Memory B cell (primary cell): ENCODE data around the gene LRRC15.
A peak's percentile ranks its signal among the peaks of the same experiment; 100 is the strongest.

Experiments used
- ATAC-seq: fragments of 150-1000 bp; cut with Tn5 transposase; 2 replicates; pipeline ENCODE4 v1.10.0; 2021; ENCODE audit warnings: low read depth, mild to moderate bottlenecking, moderate library complexity
- DNase-seq, 2 donors: peaks; one replicate each; pipeline ENCODE4 v3.0.0; 2022; ENCODE audit warnings: low spot score in 2 of 2
- H3K27ac Mint-ChIP-seq: one replicate; pipeline ENCODE4 v1.8.0; 2022; ENCODE audit warnings: mild to moderate bottlenecking, moderate library complexity, mixed read lengths
- H3K27me3 Mint-ChIP-seq: one replicate; pipeline ENCODE4 v1.8.0; 2022; ENCODE audit warnings: mixed read lengths
- H3K36me3 Mint-ChIP-seq: one replicate; pipeline ENCODE4 v1.8.0; 2022; ENCODE audit warnings: mild to moderate bottlenecking, mixed read lengths
- H3K4me1 Mint-ChIP-seq: one replicate; pipeline ENCODE4 v1.8.0; 2022; ENCODE audit warnings: mixed read lengths
- H3K4me3 Mint-ChIP-seq: one replicate; pipeline ENCODE4 v1.8.0; 2022; ENCODE audit warnings: mild to moderate bottlenecking, moderate library complexity, mixed read lengths
- H3K9me3 Mint-ChIP-seq: one replicate; pipeline ENCODE4 v1.8.0; 2022; ENCODE audit warnings: mixed read lengths

LRRC15 gene

DNA sequence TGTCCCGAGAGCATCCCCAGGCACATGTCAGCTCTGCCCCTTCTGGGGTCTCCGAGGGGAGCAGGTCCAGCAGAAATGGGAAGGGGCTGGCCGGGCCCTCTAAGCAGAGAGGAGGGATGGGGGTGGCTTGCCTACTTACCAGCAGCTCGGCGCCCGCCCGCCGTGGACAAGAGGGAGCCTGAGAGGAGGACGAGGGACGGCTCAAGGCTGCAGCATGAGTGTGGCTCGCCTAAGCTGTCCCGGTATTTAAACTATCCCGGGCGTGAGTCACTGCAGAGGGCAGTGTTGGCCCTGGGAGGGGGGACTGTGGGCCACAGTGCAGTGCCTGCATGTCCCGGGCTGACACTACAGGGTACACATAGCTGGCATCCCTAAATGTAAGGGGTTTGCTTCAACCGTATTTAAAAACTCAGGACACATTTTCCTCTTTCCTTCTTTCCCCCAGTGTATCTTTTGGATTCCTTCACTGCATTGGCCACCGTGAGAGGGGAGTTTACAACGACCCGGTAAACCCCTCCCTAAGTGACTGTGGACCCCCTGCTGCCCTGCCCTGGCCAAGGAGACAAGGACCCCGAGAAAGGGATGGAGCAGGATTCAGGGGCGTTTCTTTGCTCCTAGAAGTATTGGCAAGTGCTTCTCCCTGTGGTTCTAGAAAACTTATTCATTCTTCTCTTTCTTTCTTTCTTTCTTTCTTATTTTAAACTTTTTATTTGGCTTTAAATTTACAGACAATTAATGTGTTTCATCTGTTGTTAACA is at the start of gene LRRC15:
TSS of gene LRRC15 (minus strand) at position 222 of the 758 bp plus-strand sequence. CDS start 8,700 bp downstream, outside the sequence.
- no peaks in the 10 kb centered on the region for H3K4me1 Mint-ChIP-seq
- no peak within 1 kb of the TSS for H3K27ac Mint-ChIP-seq
- H3K27me3 Mint-ChIP-seq: peaks cover 29% of the 10 kb centered on the region
- H3K9me3 Mint-ChIP-seq: no peaks in the 10 kb centered on the region
- no peak within 1 kb of the TSS for H3K4me3 Mint-ChIP-seq
- no peak for DNase-seq
- ATAC-seq: no peak
- H3K36me3 Mint-ChIP-seq: no peaks in the 10 kb centered on the region

DNA sequence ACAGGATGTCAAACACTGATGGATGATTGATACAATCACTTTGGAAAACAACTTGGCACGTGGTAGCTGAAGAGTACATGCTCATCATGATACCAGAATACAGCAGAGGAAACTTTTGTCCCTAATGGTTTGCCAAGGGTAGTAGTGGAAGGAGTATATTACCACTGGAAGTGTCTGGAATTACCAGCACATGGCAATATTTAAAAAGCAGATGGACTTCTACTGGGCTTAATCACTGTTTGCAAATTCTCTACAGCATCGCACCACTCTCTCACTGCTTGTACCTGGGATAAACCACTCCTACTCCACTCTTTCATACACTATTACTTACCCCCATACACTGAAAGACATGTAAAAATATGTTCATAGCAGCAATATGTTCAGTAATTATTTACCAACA is 49.1 kb upstream of the LRRC15 start:
- no peaks in the 10 kb centered on the region for H3K4me1 Mint-ChIP-seq
- ATAC-seq (no peak), DNase-seq (no peak)
- no peak overlapping the region for H3K4me3 Mint-ChIP-seq
- no peaks in the 10 kb centered on the region for H3K9me3 Mint-ChIP-seq
- H3K27me3 Mint-ChIP-seq: no peaks in the 10 kb centered on the region
- no peak overlapping the region for H3K27ac Mint-ChIP-seq
- H3K36me3 Mint-ChIP-seq: peaks cover 15% of the 10 kb centered on the region

DNA sequence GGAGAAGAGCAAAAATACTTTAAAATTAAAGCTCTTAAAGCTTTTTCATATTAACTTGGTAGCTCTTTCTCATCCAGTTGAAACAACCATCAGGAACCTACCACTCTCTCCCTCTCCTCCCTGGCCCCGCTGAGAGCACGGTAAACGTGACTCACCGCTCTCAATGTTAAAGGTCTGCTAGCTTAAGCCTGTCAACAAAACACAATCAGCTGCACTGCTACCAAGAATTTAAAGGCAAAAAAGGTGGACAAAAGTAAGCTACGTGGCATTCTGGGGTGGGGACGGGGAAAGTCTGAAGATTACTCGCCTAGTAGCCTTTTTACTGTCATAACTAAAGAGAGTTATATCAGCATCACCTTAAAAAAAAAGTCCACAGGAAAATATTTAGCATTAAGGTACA is 37.9 kb upstream of the LRRC15 start:
- H3K36me3 Mint-ChIP-seq: peaks cover 7% of the 10 kb centered on the region
- H3K4me1 Mint-ChIP-seq: peaks cover 3% of the 10 kb centered on the region
- no peaks in the 10 kb centered on the region for H3K27me3 Mint-ChIP-seq
- H3K27ac Mint-ChIP-seq: no peak overlapping the region
- no peak for DNase-seq
- H3K9me3 Mint-ChIP-seq: no peaks in the 10 kb centered on the region
- no peak overlapping the region for H3K4me3 Mint-ChIP-seq
- ATAC-seq: no peak

DNA sequence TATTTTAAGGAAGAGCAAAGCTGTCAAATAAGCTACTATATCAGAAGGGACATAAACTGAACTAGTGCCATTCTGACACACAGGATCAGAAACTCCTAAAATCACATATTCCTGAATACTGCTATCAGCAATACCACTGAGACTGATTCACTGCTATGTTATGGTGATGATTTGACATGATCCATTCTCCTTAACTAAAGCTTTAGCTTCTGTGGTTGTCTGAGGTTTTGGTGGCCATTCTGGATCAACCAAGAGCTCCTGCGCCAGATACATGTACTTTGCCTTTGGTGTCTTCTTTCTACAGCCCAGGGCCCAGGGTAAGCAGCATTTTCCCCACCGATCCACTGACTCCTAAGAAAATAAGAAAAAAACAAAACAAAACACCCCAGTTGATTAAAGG is 36.2 kb upstream of the LRRC15 start:
- no peak overlapping the region for H3K27ac Mint-ChIP-seq
- no peak overlapping the region for H3K4me3 Mint-ChIP-seq
- no peak for DNase-seq
- H3K9me3 Mint-ChIP-seq: no peaks in the 10 kb centered on the region
- no peaks in the 10 kb centered on the region for H3K27me3 Mint-ChIP-seq
- H3K36me3 Mint-ChIP-seq: peaks cover 4% of the 10 kb centered on the region
- H3K4me1 Mint-ChIP-seq: peaks cover 3% of the 10 kb centered on the region
- no peak for ATAC-seq

GRCh38 chr3:194404365-194405140 is 35.0 kb upstream of the LRRC15 start:
- ATAC-seq: peak; percentile 41
- Mint-ChIP-seq H3K27me3 (peaks cover 3% of the 10 kb centered on the region), H3K27ac (no peak overlapping the region), H3K36me3 (peaks cover 4% of the 10 kb centered on the region), H3K4me1 (peaks cover 5% of the 10 kb centered on the region), H3K9me3 (no peaks in the 10 kb centered on the region), H3K4me3 (no peak overlapping the region)
- peak in 1 of 2 donors; percentile 41 for DNase-seq

DNA sequence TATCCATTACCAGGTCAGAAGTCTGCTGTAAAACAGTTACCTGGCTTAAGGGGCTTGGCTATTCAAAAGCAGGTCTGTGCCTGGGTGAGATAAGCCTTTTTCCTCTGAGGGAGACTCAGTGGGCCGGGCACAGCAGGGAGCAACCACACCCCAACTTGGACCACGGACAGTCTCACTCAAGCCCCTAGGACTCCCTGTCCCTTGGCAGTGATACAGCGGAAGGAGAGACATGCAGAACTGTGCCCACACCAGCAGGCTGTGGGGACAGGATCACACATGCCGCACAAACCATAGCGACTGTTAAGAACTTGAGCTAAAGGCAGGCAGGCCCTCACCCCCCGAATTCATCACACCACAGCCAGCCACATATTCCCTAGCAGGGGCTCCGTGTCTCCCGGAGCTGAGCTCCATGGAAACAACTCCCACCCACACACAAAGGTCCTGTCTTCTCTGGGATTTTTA is 32.4 kb upstream of the LRRC15 start:
- H3K4me1 Mint-ChIP-seq: peaks cover 19% of the 10 kb centered on the region
- ATAC-seq: no peak

GRCh38 chr3:194401346-194401745 is 31.8 kb upstream of the LRRC15 start:
- H3K36me3 Mint-ChIP-seq: peaks cover 2% of the 10 kb centered on the region
- H3K27me3 Mint-ChIP-seq: peaks cover 16% of the 10 kb centered on the region
- no peak overlapping the region for H3K27ac Mint-ChIP-seq

More for the DNA sequence above, 32.4 kb upstream of the LRRC15 start:
- no peak for DNase-seq
- Mint-ChIP-seq H3K4me3 (no peak overlapping the region), H3K9me3 (no peaks in the 10 kb centered on the region), H3K36me3 (peaks cover 2% of the 10 kb centered on the region), H3K27ac (no peak overlapping the region), H3K27me3 (peaks cover 14% of the 10 kb centered on the region)

DNA sequence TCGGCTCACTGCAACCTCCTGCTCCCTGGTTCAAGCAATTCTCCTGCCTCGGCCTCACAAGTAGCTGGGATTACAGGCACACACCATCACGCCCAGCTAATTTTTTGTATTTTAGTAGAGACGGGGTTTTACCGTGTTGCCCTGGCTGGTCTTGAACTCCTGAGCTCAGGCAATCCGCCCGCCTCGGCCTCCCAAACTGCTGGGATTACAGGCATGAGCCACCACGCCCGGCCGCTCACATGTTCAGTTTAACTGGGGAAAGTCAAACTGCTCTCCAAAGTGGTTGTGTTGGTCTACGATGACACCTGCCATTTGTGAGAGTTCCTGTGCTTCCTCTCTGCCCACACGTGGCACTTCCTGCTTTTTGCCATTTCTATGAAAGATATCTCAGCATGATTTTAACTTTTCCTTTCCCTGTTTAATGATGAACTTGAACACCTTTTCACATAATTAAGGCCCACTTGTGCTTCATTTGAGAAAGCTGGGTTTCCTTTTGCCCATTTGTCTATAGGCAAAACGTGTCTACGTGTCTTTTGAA is 30.4 kb upstream of the LRRC15 start:
- Mint-ChIP-seq H3K4me1 (peaks cover 26% of the 10 kb centered on the region), H3K4me3 (no peak overlapping the region), H3K9me3 (no peaks in the 10 kb centered on the region), H3K27ac (no peak overlapping the region), H3K36me3 (peaks cover 2% of the 10 kb centered on the region), H3K27me3 (peaks cover 22% of the 10 kb centered on the region)
- ATAC-seq: no peak
- no peak for DNase-seq

More at GRCh38 chr3:194401346-194401745, 31.8 kb upstream of the LRRC15 start:
- DNase-seq (no peak), ATAC-seq (no peak)
- H3K9me3 Mint-ChIP-seq: no peaks in the 10 kb centered on the region
- H3K4me3 Mint-ChIP-seq: no peak overlapping the region
- peaks cover 23% of the 10 kb centered on the region for H3K4me1 Mint-ChIP-seq

GRCh38 chr3:194399166-194399565 is 29.6 kb upstream of the LRRC15 start, which contains the start of gene GP5:
Gene GP5, minus strand, starts transcription at chr3:194399266. Its CDS starts 984 bp downstream, at chr3:194398282.
- H3K27me3 Mint-ChIP-seq: peaks cover 22% of the 10 kb centered on the region
- H3K4me3 Mint-ChIP-seq: peak within 1 kb of the TSS; percentile 81
- peaks cover 24% of the 10 kb centered on the region for H3K4me1 Mint-ChIP-seq
- DNase-seq (no peak), ATAC-seq (no peak)
- no peak within 1 kb of the TSS for H3K27ac Mint-ChIP-seq
- no peaks in the 10 kb centered on the region for H3K36me3 Mint-ChIP-seq
- H3K9me3 Mint-ChIP-seq: no peaks in the 10 kb centered on the region

DNA sequence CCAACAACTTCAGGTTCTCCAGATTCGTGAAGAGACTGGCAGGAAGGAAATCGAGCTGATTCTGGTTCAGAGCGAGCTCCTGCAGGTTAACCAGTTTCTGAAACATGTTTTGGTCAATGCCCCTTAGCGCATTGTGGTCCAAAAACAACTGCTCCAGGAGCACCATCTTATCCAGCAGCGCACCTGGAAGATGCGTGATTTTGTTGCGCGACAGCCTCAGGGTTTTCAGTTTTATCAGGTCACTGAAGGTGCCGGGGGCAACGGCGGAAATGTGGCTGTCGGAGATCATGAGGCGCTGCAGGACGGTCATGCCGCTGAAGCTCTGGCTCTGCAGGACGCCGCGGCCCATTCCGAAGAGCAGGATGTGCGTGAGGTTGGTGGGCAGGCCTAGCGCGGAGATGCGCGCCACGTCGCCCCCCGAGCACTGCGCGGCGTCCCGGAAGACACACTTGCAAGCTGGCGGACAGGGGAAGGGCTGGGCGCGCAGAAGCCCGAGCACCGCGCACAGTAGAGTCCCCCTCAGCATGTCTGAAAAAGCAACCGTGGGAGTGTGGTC is 28.3 kb upstream of the LRRC15 start:
- Mint-ChIP-seq H3K4me1 (peaks cover 24% of the 10 kb centered on the region), H3K9me3 (no peaks in the 10 kb centered on the region), H3K27ac (no peak overlapping the region), H3K4me3 (peak overlapping the region; percentile 81), H3K27me3 (peaks cover 22% of the 10 kb centered on the region), H3K36me3 (no peaks in the 10 kb centered on the region)
- ATAC-seq (no peak), DNase-seq (no peak)

GRCh38 chr3:194396859-194397756 is 27.6 kb upstream of the LRRC15 start:
- peaks cover 22% of the 10 kb centered on the region for H3K27me3 Mint-ChIP-seq
- H3K9me3 Mint-ChIP-seq: no peaks in the 10 kb centered on the region
- no peak overlapping the region for H3K27ac Mint-ChIP-seq
- DNase-seq (peak; percentile 22 to 23), ATAC-seq (peak; percentile 57)
- H3K4me3 Mint-ChIP-seq: peak overlapping the region; percentile 81
- no peaks in the 10 kb centered on the region for H3K36me3 Mint-ChIP-seq
- H3K4me1 Mint-ChIP-seq: peaks cover 24% of the 10 kb centered on the region

DNA sequence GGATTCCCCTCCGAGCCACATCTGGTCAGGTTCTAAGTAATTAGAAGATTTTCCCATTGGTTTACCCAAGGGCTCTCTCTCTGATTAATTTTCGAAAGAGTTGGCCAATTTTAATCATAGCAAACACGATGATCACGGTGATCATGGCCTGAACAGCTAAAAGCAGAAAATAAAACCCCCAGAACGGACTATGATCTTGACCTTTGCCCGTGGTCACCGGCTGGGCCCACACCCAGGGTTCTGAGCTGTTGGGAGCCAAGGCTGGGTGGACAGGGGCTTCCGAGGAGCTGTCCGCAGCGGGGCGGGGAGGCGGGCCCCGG is 27.0 kb upstream of the LRRC15 start:
- Mint-ChIP-seq H3K27ac (no peak overlapping the region), H3K36me3 (no peaks in the 10 kb centered on the region), H3K4me1 (peaks cover 24% of the 10 kb centered on the region), H3K4me3 (peak overlapping the region; percentile 63), H3K27me3 (peaks cover 22% of the 10 kb centered on the region), H3K9me3 (no peaks in the 10 kb centered on the region)
- DNase-seq (no peak), ATAC-seq (no peak)

DNA sequence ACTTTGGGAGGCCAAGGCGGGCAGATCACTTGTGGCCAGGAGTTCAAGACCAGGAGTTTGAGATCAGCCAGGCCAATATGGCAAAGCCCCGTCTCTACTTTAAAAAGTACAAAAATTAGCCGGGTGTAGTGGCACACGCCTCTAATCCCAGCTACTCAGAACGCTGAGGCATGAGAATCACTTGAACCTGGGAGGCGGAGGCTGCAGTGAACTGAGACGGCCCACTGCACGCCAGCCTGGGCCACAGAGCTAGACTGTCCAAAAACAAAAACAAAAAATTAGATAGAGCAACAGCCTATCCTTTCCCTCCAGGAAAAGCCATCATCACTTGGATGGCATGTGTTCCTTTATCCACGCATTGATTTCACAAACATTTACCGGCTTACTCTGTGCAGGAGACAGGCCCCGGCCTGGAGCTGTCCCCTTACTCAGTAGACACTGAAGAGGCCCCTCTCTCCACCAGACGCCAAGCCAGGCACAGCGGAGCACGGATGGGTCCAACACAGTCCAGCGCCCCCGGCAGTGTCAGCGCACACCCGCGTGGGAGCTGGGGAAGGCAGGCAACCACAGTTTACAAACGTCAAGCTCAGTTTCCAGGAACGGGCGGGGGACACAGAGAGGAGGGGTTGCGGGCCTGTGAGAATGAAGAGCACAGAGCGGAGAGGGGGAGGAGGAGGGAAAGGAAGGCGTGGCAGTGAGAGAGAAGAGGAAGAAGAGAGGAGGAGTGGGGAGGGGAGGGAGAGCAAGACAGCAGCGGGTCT is 26.4 kb upstream of the LRRC15 start:
- Mint-ChIP-seq H3K4me3 (peak overlapping the region; percentile 63), H3K27me3 (peaks cover 22% of the 10 kb centered on the region), H3K4me1 (peaks cover 24% of the 10 kb centered on the region), H3K36me3 (no peaks in the 10 kb centered on the region), H3K27ac (no peak overlapping the region), H3K9me3 (peaks cover 1% of the 10 kb centered on the region)
- ATAC-seq: peak; percentile 39
- no peak for DNase-seq
